Sigmoid colon (tissue), 4 donors: Measurements from ENCODE around the gene PBX2.

Experiments used
- POLR2A ChIP-seq, 2 donors: fragments of 450-650 bp; IDR thresholded peaks; one replicate each; pipeline ENCODE4 v1.6.1; 2016; ENCODE audit warnings: antibody characterized with exemption in 2 of 2, mild to moderate bottlenecking in 2 of 2, moderate library complexity in 2 of 2
- POLR2AphosphoS5 ChIP-seq, 4 donors: sonication (generic); formaldehyde crosslinking; IDR thresholded peaks; one replicate each; pipeline ENCODE4 v1.6.1; 2017; ENCODE audit warnings: antibody characterized with exemption in 4 of 4
- TF ChIP-seq, protein P1 (sequence below), 4 experiments: fragments of 450-650 bp in 3 of 4; fragments of 200-600 bp in 1 of 4; IDR thresholded peaks; one replicate each; pipeline ENCODE4 v1.5.1; 2016 to 2019; ENCODE audit warnings: antibody characterized with exemption in 4 of 4, mild to moderate bottlenecking in 3 of 4, moderate library complexity in 2 of 4

DNA sequence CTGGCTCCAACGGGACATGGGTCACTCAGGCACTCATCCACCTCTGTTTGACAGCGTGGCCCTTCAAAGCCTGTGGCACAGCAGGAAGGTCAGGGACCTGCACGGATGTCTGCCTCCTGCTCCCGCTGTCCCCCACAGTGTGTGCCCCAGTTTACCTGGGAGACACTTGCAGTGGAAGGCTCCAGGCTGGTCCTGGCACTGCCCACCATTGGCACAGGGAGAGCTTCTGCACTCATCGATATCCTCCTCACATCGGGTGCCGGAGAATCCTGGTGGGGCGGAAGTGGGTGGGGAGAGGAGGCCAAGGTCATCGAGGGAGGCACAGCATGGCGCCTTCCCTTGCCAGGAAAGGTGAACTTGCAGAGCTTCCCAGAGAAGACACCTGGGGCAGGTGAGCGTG is 27.0 kb upstream of the PBX2 start:
- TF ChIP-seq POLR2A (IDR thresholded peaks at IDR 0.05): no peak
- TF ChIP-seq, protein P1, sequence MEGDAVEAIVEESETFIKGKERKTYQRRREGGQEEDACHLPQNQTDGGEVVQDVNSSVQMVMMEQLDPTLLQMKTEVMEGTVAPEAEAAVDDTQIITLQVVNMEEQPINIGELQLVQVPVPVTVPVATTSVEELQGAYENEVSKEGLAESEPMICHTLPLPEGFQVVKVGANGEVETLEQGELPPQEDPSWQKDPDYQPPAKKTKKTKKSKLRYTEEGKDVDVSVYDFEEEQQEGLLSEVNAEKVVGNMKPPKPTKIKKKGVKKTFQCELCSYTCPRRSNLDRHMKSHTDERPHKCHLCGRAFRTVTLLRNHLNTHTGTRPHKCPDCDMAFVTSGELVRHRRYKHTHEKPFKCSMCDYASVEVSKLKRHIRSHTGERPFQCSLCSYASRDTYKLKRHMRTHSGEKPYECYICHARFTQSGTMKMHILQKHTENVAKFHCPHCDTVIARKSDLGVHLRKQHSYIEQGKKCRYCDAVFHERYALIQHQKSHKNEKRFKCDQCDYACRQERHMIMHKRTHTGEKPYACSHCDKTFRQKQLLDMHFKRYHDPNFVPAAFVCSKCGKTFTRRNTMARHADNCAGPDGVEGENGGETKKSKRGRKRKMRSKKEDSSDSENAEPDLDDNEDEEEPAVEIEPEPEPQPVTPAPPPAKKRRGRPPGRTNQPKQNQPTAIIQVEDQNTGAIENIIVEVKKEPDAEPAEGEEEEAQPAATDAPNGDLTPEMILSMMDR (IDR thresholded peaks at IDR 0.05): no peak
- TF ChIP-seq POLR2AphosphoS5 (IDR thresholded peaks at IDR 0.05): no peak
